Measurements from ENCODE around the gene BTBD6.

Gene BTBD6

DNA sequence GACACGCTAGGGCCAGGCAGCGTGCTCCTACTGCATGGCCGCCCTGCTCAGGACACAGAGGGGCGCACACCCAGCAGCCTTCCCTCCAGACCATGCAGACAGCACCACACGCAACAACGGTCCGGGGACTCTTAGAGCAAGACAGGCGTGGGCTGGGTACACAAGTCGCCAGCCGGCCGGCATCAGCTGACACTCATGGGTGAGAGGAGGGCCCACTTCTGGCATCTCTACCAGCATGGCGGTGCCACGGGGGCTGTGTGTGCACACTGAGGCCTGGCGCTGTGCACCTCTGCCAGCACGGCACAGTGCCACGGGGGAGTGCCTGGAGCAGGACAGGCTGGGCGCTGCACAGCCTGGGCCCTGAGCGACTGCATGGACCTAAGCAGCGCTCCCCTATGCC is 6.7 kb upstream of the BTBD6 start:
- no peak for DNase-seq

DNA sequence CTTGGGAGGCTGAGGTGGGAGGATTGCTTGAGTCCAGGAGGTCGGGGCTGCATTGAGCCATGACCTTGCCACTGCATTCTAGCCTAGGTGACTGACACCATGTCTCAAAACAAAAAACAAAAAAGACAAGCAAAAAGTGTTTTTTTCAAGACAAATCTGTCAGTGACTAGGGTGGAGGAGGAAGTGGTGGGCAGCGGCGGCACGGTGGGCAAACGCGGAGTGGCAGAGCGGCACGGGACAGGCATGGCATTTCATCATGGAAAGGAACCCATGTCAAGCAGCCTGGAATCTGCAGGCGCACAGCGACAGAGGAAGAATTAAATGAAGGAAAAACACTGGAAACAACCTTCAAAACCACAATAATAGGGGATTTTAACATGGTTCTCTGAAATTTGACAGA is 4.0 kb upstream of the BTBD6 start:
- no peak for DNase-seq

DNA sequence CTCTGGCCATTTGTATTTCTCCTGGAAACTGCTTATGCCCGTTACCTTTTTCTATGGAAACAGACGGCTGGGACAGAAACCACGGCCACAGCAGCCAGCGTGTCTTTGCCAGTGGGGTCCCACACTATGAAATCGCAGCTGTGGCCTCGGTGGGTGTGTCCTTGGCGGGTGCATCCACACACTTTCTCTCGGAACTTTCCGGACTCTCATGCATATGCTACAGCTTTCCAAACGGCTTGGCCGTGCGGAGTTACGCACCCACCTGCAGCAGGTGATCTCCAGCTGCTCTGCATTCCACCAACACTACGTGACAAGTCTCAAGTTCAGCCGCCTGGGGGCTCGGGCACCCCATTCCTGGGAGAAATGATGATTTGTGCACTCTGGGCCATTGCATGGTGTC is 1.3 kb upstream of the BTBD6 start:
- DNase-seq, result no peak

DNA sequence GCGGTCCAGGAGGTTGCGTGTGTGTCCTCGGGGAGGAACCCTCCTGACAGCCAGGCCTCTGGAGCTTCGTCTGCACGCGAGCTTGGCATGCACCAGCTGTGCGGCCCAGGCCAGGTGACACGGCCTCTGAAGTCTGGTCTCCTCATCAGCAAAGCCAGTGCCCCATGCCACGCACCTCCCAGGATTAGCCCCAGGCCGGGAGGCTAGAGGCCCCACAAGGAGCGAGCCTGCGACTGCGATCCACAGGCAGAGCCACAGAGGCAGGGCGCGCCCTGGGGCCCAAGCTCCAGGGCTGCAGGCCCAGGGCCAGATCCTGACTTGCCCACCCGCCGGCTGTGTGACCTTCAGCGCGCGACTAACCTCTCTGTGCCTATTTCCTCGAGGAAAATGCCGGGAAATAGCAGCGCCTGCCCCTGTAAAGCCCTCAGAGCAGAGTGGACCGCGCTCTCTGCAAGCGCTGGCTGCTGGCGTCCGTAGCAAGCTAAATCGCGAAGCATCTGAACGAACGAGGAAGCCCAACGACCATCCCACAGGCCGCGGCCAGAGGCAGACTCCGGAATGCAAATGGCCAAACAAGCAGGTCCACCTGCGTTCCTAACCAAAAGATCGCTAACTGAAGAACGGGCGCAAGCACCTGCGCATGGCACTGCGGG is 492 bp upstream of the BTBD6 start:
- DNase-seq, result no peak

DNA sequence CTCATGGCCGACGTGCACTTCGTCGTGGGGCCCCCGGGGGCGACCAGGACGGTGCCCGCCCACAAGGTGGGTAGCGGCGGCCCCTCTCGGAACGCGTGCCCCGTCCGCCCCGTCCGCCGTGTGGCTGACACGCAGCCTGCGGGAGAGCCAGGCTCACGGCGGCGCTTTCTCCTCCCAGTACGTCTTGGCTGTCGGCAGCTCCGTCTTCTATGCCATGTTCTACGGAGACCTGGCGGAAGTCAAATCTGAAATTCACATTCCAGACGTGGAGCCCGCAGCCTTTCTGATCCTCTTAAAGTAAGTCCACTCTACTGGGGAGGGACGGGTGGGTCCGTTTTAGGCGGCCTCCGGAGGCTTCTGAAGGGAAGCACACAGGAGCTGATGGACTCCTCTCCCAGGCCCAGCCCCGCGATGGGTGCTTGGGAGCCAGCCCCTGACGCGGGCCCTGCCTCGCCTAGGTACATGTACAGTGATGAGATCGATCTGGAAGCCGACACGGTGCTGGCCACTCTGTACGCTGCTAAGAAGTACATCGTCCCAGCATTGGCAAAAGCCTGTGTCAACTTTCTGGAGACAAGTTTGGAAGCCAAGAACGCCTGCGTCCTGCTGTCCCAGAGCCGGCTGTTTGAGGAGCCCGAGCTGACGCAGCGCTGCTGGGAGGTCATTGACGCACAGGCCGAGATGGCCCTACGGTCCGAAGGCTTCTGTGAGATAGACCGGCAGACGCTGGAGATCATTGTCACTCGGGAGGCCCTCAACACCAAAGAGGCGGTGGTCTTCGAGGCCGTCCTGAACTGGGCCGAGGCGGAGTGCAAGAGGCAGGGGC is 1.1 kb downstream of the BTBD6 start:
- no peak for DNase-seq

DNA sequence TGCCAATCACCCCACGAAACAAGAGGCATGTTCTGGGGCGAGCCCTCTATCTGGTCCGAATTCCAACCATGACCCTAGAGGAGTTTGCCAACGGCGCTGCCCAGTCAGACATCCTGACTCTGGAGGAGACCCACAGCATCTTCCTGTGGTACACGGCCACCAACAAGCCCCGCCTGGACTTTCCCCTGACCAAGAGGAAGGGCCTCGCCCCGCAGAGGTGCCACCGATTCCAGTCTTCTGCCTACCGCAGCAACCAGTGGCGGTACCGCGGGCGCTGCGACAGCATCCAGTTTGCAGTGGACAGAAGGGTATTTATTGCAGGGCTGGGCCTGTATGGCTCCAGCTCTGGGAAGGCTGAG is 1.7 kb downstream of the BTBD6 start:
- DNase-seq, result no peak

DNA sequence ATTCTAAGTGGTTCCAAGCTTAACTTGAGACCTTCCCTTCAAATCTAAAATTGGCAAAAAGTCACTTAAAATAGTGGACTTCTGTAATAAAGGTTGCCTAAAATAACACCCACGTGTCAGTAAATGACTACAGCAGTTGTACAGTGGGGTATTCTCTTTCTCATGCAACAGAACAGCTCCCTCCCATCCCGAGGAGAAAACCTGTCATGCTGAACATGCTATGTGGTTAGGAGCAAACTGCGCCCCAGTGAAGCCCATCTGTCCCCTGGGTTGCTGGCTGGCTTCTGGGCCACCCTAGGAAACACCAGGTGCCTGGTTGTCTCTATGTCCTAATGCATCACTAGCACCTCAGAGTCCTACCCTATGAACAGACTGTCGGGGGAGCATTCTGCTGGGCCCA is 2.7 kb downstream of the BTBD6 start:
- no peak for DNase-seq

DNA sequence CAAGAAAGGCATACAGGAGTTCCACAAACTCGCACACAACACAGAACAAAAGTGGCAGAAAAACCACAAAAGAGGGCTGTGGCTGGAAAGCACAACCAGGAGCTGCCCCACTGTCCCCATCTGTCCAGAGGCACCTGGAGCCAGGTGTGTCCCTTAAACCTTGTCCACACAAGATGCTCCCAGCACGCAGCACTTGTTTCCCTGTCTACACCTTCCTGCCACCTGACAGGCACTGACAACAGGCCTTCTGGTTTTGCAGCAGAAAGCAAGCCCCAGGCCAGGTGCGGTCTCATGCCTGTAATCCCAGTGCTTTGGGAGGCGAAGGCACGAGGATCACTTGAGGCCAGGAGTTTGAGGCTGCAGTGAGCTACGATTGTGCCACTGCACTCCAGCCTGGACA is 3.6 kb downstream of the BTBD6 start:
- no peak for DNase-seq

DNA sequence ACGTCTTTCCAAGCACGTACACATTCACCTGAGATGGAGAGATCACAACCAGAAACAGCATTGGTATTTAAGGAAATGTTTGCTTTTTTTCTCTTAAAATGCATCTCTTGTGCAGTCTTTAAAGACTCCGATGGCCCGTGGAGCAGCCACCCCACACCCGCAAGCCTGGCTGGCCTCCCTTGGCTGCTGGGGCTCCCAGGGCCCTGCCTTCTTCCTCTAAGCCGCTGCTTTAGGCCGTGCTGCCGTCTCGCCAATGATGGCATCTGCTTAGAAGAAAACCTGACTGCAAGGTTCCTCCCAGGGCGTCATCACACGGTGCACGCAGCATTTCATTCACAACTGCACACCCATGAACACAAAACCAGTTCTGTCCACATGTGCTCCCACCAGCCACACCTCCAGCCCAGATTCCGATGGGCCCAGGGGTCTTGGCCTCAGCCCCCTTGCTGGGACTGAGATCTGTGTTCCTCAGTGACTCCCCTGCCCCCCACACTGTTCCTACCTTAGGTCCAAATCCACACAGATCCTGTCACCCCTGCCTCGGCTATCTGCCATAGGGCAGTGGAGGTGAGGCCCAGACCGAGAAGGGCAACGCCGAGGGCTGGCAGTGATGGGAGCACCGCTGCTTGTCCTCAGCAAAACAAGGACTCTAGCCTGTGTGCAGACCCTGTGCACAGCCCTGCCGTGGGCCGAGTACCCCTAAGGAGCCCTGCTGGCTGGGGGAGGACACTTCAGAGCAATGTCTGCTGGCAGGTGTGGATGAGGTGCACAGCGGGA is 4.4 kb downstream of the BTBD6 start:
- DNase-seq, result no peak

DNA sequence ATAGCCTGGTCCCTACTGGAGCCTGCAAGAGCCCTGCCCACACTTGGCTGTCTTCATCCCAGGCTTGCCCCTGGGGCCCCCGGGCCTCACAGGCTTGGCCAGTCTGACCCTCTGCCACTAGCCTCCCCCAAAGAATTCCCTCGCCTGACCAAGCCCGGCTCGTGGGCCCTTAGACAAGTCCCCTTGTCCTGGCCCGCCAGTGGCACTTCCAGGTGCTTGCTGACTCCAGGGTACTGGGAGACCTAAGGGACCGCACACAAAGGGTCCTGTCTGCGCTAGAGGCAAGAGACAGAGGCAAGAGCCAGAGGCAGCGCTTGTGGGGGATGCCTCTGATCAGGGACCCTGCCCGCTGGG is 5.0 kb downstream of the BTBD6 start:
- no peak for DNase-seq

DNA sequence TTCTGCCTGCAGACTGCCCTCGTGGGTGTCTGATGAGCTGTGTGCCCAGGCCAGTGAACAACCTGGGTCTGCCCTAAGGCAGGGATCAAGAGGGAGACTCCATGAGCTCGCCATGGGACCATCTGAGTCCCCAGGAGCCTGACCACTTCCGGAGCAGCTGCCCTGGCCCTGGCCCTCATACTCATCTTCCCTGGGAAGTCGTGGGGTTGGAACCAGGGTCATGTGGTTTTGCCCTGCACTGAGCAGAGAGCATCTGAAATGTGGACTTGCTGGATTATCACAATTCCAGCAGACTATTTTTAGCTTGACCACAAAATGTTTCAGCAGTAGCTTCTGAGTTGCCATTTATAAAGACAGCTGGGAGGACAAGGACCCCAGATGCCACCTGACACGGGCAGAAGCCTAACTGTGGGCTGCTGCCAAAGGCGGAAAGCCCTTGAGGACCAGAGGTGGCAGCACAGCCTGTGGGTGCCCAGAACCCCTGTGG is 6.7 kb downstream of the BTBD6 start:
- DNase-seq, result no peak

DNA sequence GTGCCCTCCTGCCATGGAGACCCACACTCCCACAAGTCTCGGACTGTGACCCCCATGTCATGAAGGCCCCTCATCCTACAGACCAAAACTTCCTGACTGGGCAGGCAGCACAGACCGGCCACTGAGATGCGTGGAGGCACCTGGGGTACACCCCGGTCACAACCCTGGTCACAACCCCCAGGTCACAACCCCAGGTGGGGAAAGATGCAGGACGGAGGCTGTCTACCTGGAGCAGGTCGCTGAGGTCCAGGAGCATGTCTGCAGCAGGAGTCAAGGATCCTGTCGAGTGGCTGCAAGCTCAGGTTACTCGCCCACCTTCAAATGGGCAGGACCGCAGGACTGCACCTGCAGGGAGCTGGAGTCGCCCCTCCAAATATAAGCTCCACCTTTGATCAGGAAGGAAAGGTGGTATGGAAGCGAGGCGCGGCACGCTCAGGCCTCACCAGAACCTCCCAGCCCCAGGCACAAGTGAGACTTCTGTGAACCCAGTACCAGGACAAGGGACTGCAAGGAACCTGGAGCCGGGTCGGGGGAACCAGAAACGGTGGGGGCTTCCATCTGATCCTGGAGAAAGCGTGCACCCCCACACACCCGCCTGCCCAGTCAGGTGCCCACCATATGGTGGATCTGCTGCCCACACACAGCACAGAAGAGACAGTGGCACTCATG is 8.1 kb downstream of the BTBD6 start:
- DNase-seq, result no peak

DNA sequence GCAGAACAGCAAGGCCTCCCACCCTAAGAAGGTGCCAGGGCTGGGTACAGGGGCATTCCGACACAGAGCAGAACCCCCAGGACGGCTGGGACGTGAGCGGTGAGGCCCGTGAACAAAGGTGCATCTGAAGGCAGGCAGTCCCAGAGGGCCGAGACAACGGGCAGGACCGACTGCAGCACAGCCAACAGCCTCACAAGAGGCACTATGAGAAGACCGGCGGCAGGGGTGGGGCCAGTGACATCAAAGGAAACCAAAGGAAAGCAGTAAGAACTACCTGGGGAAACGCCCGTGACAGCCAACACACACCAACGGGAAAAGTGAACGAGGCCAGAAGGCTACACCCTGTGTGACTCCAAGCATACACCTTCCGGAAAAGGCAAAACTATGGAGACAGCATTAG is 9.1 kb downstream of the BTBD6 start:
- peak; percentile 55 for DNase-seq

DNA sequence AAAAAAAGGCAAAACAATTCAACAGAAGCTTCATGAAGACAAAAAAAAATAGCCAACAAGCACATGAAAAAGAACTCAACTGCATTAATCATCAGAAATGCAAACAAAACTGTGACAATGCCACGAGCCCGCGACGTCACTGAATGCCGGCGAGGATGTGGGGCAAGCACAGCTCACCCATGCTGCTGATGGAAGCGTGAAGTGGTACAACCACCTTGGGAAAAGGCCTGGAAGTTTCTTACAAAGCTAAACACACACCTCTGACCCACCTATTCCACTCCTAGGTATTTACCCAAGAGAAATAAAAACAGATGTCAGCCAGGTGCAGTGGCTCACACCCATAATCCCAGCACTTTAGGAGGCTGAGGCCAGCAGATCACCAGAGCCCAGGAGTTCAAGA is 10.5 kb downstream of the BTBD6 start:
- DNase-seq, result no peak

DNA sequence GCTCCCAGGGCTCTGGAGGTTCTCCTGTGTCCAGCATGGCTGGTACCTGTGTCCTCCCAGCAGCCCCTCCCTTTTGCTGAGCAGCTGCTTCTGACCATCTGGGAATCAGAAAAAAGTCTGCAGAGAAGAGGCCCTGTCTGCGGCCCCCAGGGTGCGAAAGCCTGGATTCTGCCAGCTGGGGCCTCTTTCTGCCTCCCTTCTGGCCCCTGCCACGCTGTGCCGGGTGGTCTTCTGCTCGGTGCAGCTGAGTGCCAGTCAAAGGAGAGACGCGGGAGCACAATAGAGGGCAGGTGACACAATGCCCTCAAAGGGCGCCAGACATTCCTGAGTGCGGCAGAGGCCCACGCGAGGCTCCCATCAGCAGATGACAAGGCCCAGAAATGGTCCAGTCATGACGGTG is 12.6 kb downstream of the BTBD6 start:
- DNase-seq, result no peak

DNA sequence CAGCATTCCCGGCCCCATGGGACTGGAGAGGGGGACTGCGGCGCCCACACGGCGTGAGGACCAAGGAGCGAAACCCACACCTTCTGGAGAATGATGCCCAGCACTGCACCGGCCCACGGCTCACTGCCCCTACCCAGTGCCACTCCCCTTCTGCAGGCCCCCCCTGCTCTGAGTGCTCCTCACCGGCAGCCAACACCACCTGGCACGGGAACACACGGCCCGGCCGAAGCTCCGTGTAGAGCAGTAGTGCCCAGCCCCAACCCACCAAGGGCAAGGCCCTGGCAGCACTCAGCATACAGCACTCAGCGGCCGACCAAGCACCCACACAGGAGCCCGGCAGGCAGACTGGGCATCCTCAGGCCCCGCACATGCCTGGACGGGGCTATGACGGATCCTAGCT is 13.4 kb downstream of the BTBD6 start:
- DNase-seq, result no peak

DNA sequence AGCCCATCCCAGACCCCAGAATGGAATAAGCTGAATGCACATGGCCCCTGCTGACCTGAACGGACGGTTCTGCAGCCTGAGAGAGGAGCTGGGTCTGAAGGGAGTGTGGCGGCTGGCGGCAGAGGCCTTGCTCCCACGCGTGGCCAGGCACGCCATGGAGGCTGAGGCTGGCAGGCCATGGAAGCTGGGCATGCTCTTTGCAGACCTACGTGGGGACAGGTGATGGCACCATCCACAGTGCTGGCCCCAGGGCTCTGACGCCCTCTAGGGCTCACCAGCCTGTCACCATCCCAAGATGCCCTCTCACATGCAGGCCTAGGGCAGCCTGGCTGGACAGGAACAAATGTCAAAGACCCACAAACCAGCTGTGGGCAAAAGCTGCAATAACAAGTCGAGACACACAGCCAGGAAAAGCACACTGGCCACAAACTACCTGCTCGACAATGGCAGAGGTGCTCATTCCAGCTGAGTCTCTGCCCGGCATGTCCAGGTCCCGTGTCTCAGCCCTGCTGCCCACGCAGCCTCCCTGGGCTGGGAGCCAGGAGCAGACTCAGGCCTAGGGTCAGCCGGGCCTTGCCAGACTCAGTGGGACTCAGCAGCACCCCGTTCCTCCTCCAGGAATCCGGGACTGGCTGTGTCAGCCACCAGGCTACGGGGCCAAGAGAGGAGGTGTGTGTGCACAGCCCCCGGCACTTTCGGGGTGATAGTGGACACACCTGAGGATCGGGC is 19.7 kb downstream of the BTBD6 start:
- DNase-seq, result no peak

DNA sequence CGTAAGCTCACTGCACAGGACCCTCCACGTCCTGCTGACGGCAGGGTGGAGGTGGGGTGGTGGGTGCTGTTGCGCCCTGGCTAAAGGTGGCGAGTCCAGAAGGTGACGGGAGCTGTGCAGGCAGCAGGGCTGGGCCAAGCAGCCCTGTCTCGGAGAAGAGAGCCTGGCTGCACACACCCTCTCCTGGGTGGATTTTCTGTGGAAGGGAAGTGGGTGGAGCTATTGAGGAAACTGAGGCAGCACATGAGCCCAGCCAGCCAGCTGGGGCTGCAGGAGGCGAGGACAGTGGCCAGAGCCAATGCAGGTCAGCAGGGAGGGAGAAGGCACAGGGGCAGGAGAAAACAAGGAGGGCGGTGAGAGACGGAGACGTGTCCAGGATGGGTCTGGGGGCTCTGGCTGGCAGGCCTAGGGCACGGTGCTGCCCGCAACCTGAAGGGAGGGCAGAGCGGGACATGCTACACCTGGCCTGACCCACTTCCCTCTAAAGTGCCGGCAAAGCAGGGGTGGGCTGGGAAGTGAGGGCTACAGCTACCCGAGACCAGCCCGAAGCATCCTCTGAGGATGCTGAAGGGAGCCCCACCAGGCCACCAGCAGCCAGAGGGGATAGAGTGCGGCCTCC is 20.5 kb downstream of the BTBD6 start:
- DNase-seq, result no peak

DNA sequence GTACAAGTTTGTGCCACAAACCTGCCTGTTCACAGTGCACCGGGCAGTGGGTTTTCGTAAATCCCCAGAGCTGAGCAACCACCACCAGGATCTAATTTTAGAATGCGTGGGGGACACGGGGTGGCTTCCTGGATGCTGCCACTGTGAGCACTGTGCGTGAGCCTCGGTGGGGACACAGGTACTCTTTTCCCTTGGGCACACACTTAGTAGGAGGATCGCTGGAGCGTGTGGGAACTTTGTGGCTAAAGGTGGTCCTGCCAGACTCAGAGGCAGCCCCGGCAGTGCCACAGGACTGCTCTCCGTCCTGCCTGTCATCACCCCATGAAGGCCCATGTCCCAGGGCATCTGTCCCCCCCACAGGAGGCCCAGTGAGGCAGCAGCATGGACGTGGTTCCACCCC is 21.1 kb downstream of the BTBD6 start:
- no peak for DNase-seq

DNA sequence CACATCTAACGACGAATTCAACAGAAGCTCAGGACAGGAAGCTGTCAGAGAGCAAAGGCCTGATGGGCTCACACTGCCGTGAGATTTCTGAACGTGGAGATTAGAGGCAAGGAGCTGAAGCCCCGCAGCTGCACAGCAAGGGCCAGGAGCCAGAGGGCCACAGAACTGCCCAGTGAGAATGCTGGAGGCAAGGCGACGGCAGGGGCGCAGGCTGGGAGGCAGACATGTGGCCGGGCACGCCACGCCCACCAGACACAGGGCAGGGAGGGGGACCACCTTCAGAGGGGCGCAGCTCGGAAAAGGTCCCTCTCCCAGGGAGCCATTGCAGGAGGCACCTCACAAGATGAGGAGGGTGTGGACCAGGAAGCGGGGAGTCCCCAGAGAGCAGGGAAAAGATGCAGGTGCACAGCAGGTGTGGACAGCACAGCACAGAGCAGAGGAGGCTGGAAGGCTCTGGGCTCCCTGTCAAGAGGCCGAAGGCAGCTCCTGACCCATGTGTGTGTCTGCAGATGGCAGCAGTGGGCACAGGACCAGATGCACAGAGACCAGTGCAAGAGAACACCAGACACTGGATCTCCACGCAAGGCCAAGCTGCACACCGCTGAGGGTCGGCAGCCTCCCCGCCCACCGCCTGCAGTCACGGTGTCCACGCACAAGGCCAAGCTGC is 23.0 kb downstream of the BTBD6 start:
- DNase-seq, result no peak

DNA sequence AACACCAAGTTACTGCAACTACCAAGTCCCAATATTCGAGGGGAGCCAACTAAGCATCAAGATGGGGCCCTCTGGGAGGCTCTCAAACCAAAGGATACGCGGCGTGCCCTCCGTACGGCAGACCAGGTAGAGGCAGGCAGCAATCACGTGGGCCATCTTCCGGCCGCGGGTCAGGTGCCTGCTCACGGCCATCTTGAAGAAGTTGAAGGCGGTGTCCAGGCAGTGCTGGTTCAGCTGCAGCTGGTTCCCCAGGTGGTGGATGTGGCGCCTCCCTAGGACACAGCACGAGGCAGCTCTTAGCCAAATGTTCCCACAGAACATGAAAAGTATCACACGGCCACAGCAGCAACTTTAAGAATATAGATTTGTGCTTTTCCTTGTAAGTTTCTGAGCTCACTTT is 24.3 kb downstream of the BTBD6 start:
- DNase-seq, result no peak

DNA sequence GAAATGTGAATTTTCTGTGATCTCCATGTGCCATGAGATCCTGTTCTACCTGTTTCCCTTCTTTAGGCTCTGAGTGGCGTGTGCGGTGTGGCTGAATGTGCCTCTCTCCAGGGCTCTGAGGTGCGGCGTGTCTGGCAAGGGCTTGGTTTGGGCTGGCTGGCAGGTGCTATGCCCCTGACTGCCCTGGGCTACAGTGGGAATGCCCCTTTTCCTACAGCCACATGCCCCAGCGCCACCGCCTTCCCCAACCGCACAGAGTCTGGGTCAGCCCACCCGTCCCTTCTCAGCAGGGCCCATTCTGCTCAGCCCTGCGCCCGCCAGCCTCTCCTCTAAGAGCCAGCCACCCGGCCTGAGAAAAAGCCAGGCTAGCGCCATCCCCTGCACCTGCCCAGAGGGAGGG is 24.7 kb downstream of the BTBD6 start:
- no peak for DNase-seq

Data from CD4-positive, alpha-beta T cell treated with Interleukin-17A for 4 hours (primary cell).